OCI-M2 (cell line): ENCODE results near the gene EHD4.
A peak's percentile ranks its signal among the peaks of the same experiment; 100 is the strongest.

Experiments used
- DNase-seq: peaks from one replicate; lab custom pipeline; 2025; ENCODE audit not compliant: unreplicated experiment; lab: John Stamatoyannopoulos, UW

EHD4 gene

GRCh38 chr15:41921639-41922038 is 50.7 kb downstream of the EHD4 start:
- DNase-seq: no peak

DNA sequence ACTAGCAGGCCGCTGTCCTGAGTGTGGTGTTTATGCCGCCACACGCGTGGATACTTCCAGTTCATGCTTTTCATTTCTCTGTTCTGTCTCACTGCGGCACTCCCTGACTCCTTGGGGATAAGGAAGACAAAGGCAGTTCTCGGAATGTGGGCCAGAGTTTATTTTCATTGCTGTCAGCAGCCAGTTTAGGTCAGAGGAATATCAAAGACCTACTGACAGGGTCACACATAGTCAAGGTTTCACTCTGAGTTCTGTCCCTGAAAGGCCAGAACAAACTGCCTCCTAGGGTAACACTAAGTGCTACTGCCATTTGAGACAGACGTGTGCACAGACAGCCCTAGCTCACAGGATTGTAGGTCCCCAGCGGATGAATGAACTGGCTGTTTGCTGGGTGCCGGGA is 51.2 kb downstream of the EHD4 start:
- no peak for DNase-seq

- no peak for DNase-seq
Measured at GRCh38 chr15:41919954-41920538, 52.3 kb downstream of the EHD4 start.

DNA sequence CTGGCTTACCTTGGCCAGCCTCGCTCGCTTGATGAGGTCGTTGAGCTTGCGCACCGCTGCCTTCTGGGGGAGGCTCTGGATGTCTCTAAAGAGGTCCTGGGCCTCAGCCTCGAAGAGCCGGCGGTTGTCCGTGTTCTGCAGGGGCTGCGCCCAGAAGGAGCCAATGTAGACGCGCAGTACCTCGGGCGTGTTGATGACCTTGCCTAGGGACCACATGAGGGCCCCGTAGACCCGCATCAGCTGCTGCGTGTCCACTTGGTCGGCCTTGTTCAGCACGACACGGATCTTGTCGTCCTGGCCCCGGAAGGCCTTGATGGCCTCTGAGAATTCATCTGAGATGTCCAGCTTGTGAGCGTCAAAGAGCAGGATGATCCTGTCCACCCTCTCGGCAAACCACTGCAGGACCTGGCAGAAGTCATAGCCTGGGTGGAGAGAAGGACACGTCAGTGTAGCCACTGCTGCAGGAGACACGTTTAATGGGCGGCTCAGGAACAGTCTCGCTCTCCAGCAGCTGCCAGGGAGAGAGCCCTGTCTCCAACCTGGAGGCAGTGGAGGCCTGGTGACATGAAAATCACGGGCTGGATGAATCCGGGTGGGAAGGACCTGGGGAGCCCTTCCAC is 53.0 kb downstream of the EHD4 start:
- no peak for DNase-seq

DNA sequence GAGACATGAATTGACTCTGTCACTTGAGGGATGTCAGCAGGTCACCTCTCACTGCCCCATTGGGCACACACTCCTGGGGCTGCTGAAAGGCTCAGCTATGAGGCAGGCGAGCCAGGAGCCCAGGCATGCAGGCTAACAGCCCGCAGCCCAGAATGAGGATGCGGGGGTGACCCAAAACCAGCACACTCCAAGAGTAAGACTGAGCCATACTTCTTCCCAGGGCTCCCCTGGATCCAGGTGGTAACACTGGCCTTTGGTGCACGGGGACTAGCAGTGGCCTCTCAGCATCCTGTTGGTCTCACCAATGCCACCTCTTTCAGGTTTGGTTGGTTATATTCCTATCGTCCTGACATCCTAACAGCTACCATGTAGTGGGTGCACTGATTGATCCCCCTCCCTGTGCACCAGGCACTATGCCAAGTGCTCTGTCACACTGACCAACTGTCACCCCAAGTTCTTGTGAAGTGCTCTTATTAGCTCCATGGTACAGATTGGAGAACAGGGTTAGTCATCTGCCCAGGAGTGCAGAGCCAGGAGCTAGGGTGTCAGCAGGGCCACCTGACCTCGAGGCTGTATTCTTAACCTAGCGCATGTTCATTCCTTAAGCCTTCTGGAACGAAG is 53.7 kb downstream of the EHD4 start:
- DNase-seq: no peak

GRCh38 chr15:41917767-41918430 is 54.5 kb downstream of the EHD4 start:
- DNase-seq: no peak

DNA sequence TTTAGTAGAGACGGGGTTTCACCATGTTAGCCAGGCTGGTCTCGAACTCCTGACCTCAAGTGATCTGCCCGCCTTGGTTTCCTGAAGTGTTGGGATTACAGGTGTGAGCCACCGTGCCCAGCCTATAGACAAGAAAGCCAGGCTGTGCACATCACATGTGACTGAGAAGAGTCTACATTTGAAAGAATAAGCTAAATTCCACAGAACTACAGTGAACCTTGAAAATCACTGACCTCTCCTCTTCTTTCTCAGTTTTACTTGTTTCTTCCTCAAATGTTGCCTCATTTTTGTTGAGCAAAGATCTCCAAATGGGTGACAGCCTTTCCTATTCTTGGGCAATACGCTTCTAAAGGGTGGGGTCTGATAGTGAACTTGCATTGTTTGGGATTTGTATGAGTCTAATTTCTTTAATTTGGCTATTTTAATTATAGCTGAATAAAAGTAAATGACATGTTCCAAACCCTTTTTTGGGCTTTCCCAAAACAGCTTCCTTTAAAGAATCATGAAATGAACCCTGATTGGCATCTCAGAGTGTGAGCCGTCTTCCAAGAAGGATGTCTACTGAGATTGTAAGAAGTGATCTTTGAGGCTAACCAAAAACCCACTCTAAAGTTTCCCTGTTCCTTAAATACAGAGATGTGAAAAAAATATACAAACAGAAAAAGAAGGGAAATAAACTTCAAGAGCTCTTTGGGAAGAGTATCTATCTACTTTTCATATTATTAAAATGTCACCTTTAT is 56.9 kb downstream of the EHD4 start:
- no peak for DNase-seq

- no peak for DNase-seq
Measured at GRCh38 chr15:41914411-41914810, 57.9 kb downstream of the EHD4 start.

GRCh38 chr15:41913256-41913655 is 59.1 kb downstream of the EHD4 start:
- DNase-seq: no peak

- DNase-seq: no peak
Measured at GRCh38 chr15:41911691-41912345, 60.5 kb downstream of the EHD4 start.

GRCh38 chr15:41908736-41909461 is 63.5 kb downstream of the EHD4 start:
- DNase-seq: no peak

- DNase-seq: no peak
Measured at GRCh38 chr15:41907141-41907540, 65.2 kb downstream of the EHD4 start.

DNA sequence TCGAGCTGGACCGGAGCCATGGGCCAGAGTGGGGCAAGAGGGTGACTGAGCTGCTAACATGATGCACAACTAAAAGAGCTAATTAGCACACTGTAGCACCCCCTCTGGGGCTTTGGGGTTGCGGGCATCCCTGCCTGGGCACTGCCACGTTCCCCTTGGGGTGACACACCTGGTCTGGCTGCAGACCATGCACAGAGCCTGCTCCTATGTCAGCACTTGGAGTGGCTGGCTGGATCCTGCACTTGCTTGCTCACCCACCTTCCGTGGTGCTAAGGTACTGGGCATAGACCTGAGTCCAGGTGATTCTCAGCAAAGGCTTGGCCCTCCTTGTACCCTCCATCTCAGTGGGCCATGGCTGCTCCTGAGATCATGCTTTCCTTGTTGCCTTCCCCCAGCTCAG is 65.7 kb downstream of the EHD4 start:
- DNase-seq: no peak

GRCh38 chr15:41905036-41905793 is 67.1 kb downstream of the EHD4 start:
- no peak for DNase-seq

DNA sequence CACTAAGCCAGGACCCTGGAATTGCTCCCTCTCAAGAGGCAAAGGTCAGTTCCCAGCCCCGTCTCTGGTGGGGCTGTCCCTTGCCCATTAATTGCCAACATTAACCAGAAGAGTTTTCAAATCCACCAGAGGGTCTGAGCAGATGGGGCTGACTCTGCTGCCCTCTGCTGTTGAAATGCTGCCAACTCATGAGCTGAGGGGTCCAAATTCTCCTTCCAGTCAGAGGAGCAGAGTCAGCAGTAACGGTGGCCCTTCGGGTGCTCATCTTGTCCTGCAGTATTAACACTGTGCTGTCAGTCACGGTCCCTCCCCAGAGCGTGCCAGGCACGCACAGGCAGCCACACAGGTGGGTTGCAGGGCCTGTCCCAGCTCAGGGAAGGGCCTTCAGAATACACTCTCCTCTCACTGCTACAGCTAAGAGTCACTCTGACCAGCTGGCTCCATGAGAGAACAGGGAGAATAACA is 67.8 kb downstream of the EHD4 start:
- DNase-seq: peak; percentile 27

DNA sequence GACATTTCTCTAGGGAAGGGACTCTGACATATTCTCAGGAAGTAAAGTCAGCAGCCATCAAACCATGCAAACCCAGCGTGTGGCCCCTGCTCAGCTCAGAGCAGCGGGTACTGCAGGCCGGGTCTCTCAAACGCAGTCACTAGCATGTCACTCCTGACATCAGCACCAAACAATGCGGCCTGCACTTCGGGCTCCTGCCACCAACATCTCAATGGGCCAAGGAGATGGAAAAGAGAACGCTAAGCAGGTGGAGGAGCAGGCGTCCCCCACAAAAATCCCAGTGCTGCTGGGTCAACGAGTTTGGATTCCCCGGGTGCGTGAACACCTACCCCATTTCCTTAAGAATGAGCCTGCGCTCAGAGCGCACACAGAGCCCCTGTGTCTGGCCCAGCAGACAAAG is 68.6 kb downstream of the EHD4 start:
- DNase-seq: no peak

- no peak for DNase-seq
Measured at GRCh38 chr15:41901431-41901830, 70.9 kb downstream of the EHD4 start.

DNA sequence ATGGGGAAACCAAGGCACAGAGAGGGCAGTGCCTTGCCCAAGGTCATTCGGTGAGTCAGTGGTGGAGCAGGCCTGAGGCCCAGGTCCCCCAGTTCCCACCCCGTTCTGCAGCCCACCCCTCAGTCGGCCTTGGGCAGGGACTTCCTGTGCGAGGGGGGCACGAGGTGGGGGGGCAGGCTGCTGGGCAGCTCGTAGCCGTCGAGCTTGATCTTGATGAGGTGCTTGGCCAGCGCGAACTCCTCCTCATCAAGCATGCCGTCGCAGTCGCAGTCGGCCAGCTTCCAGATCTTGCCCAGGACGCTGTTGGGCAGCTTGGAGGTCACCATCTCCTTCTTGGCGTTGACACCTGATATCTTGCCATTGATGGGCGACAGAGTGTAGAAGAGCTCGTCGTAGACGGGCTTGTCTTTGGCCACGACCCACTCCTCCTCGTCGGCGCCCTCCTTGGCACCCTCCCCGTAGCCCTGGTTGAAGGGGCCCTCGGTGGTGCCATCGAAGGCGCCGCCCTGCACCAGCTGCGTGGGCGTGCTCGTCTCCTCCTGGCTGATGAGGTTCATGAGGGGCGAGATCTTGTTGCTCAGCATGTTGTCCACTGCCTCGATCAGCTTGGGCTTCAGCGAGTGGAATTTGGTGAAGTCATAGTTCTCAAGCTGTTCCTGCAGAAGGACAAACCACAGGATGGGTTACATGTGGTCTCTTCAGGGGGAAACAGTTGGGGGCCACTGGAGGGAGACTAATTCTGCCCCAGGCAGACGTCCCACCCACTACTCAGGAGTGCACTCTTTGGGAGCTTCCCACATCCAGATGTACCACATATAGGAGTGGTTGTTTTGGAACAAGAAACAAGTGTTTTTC is 71.6 kb downstream of the EHD4 start:
- DNase-seq: no peak
